GM21737 (cell line): ENCODE measurements around the gene DVL2.

Experiments used
- ATAC-seq: cut with Tn5 transposase; IDR thresholded peaks from one replicate; pipeline ENCODE4 v1.9.1; 2021; ENCODE audit warnings: mild to moderate bottlenecking, moderate library complexity; ENCODE audit not compliant: unreplicated experiment

DVL2 gene

DNA sequence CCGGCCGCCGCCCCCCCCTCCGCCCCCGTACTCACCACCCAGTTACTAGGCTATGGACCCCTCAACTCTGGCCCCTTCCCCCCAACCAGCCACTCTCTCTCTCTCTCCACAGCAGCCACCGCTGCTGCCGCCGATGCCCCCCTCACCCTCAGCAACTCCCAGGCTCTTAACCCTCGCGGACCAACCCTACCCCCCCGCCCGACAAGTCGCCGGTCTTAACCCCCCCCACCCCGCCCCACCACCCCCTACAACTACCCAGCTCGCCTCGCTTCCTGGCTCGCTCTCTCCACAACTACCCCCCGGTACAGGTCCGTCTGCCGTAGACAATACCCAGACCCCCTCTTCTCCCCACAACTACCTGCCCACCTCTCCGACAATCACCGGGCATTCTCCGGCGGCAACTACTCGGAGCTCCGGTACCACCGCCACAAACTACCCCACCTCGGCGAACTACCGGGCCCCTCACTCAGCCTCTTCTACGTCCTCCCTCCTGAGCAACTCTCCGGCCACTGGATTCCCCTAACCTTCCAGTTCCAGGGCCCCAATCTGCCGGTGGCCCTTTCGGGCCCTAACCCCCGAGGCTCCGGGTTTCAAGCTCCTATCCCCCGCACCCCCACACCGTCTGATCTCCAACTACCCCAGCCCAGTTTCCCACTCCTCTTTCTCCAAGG lies 4.2 kb upstream of the DVL2 start:
- no peak for ATAC-seq

- peak; percentile 17 for ATAC-seq
Observed at GRCh38 chr17:7237761-7238419, 3.6 kb upstream of the DVL2 start.

GRCh38 chr17:7237266-7237760 lies 3.0 kb upstream of the DVL2 start:
- ATAC-seq = no peak

DNA sequence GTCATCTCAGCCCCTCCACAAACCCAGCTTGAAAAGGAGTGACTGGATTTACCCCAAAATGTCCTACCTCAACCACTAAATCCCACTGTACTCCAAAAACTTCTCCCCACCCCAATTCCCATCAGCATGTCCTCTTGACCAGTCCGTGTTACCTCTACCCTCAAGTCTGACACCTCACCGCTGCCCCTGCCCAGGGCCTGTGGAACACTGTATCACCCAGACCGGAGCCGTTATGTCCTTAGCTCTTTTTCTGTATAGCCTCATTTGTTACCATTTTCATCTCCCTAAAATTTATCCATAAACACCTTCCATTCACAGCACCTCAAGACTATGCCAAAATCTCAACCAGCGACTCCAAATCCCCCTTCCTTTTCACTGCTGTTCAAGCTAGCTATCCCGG lies 2.5 kb upstream of the DVL2 start:
- no peak for ATAC-seq

DNA sequence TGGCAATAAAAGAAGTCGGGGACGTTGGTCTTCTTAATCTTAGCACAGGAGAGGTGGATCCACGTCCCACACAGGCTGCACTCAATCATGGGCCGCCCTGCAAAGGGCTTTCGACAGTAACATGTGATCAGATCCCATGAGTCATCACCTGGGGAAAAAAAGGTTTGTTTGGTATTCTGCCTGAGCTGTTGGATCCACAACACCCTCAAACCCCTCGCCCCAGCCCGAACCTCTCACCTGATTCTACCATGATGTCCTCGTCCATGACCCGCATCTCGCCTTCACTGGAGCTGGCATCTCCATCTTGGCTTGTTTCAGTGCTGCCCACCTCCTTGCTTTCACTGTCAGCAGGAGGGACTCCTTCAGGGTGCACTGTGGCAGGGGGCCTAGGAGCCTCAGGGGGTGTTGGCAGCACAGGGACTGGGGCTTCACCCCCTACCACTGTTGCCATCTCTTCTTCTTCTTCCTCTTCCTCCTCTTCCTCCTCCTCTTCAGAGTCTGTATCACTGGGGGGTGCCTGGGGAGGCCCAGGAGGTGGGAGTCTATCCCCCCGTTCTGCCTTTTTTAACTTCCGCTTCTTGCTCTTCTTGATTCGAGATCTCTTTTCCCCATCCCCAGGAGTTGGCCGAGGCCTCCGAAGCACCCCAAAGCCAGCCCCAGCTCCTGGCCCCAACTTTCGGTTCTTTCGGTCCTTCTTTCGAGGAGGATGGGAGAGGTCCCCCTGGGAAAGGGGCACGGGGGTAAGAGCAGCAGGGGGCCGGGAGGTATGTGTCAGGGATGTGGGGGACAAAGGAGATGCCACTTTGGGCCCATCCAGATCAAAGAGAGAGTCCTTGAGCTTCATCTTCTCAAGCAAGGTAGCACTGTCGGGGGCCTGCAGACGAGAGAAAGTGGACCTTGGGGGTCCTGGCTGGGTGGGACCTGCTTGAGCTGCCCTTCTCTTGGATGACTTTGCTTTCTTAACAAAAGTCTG lies 1.7 kb upstream of the DVL2 start:
- ATAC-seq = no peak

GRCh38 chr17:7233701-7234082 lies 625 bp downstream of the DVL2 start:
- no peak for ATAC-seq

- ATAC-seq = no peak
Observed at GRCh38 chr17:7232114-7232513, 2.2 kb downstream of the DVL2 start.

- ATAC-seq = no peak
Observed at GRCh38 chr17:7229504-7229903, 4.8 kb downstream of the DVL2 start.

- ATAC-seq = no peak
Observed at GRCh38 chr17:7228920-7229319, 5.4 kb downstream of the DVL2 start.

- no peak for ATAC-seq
Observed at GRCh38 chr17:7226721-7227710, 7.3 kb downstream of the DVL2 start.

DNA sequence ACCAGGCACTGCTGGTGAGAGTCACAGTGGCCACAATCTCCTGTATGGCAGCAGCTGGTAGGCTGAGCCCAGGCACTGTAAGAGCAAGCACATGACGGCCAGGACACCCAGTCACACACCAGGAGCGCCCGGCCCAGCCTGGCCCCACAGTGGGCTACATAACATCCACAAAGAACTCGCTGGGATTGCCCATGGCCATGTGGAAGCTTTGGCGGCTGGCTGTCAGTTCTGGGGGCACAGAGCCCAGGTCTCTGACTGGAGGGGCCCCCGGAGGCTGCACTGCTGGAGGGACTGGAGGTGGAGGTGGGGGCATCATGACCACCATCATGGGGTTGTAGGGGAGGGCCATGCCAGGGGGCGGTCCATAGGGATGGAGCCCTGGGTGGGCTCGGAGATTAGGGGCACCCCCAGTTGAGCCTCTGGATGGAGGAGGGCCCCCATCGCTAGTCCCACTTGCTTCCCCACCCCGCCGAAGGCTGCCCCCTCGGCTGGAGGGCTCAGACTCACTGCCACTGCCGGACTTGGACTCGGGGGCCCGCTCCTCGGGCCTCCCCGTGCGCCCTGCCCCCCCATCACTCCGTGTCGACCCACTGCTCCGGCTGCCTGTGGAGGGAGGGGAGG lies 8.5 kb downstream of the DVL2 start:
- ATAC-seq = no peak

- no peak for ATAC-seq
Observed at GRCh38 chr17:7224661-7225111, 9.6 kb downstream of the DVL2 start.

- no peak for ATAC-seq
Observed at GRCh38 chr17:7224110-7224509, 10.2 kb downstream of the DVL2 start.

GRCh38 chr17:7223375-7223774 lies 10.9 kb downstream of the DVL2 start:
- no peak for ATAC-seq

DNA sequence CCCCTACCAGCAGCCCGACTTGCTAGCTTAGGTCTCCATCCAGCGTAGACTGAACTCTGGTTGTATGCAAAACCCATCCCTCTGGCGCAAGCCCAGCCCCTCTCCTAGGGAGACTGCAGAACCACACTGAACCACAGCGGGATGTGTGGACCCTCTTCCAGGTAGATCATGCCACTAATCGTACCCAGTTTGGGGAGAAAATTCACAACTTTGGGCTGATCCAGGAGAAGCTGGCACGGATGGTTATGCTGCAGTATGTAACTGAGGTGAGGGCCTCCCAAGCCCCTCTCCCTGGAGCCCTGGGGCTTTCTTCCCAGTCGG lies 11.4 kb downstream of the DVL2 start:
- ATAC-seq = no peak

- no peak for ATAC-seq
Observed at GRCh38 chr17:7222093-7222971, 12.0 kb downstream of the DVL2 start.

DNA sequence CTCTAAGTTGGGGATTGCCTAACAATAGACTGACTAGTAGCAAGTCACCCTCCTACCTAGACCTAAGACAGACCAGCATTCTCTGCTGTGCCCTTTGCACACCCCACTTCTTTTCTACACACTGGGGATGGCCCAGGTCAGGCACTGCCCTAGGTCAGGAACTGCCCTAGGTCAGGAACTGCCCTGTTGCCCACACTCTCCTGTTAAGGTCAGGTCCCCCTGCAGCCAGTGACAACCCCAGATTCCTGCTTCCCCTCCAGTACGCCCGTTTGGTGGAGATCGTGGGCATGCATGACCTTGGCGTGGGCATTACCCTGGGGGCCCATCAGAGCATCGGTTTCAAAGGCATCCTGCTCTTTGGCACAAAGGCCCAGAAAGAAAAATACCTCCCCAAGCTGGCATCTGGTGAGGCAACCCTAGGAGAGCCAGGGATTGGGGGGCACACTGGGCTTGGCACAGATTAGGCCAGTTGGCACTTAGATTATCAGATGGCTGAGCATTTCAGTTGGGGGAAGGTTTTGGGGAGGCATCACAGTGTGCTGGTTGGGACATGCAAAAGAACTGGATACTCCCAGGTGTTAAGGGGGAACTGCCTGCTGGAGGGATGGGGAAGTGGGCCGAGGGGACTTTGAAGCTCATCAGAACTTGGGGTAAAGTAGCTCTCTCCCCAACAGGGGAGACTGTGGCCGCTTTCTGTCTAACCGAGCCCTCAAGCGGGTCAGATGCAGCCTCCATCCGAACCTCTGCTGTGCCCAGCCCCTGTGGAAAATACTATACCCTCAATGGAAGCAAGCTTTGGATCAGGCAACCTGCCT lies 12.8 kb downstream of the DVL2 start:
- no peak for ATAC-seq
